Heart left ventricle (tissue), 13 donors: ENCODE measurements around the gene PTPRD.

Source experiments
- POLR2A ChIP-seq, 2 donors: fragments of 450-650 bp; IDR thresholded peaks; one replicate each; pipeline ENCODE4 v1.6.1; 2017; ENCODE audit warnings: antibody characterized with exemption in 2 of 2, mild to moderate bottlenecking in 2 of 2, moderate library complexity in 2 of 2
- TF ChIP-seq, protein P1 (sequence below), 12 donors: fragments of 200-600 bp; sonication (generic) in 4 of 12; IDR thresholded peaks; one replicate each; pipeline versions ENCODE4 v1.5.0 to v1.8.0; 2018 to 2022; ENCODE audit warnings: antibody characterized with exemption in 12 of 12, mild to moderate bottlenecking in 5 of 12
- donor health status: ischemic (EF 13 %, LVEDD 7.1; RV severe dilation, severe dysfunction).
- donor health status: DM: no; HTN: yes; CAD: no.
- donor health status: DM: no; HTN: no; CAD: no.
- donor health status: ischemic (EF 25% LVEDD 6.9; RV normal size, moderate dysfunction).
- donor health status: ischemic (EF 25% LVEDD 5.7; RV mildly dilated, moderate dysfunction).
- donor health status: ischemic (EF 35%, LVEDD 5.7; RV mildly dilated, moderate dysfunction).
- donor health status: nonischemic (EF 11% LVEDD 7.7; RV severe dilation, severe dysfunction).
- donor health status: DM: yes; HTN: yes; CAD: no.
- donor health status: PGD.
- donor health status: ischemic (EF 29% LVEDD 5.4; RV normal size, mild dysfunction).
- donor health status: nonischemic (EF 23%, LVEDD 6.1; RV moderate dilation, normal function).

DNA sequence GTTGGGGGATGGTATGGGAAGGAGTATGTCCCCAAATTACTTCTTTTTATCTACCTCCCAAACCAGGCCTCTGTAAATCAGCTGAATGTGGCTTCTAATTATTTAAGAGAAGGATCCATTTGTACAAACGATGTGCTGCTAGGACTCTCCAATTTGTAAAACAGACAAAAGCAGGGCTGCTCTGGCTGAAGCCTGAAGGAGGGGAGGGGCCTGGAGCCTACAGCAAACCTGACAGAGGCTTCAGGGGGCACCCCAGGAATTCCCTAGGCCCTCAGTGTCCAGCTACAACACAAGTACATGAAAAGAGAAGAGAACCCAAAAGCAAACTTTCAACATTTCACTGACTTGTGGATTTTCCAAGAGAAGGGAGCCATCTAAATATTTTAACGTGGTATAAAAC lies 1873.9 kb downstream of the PTPRD start:
- TF ChIP-seq, protein P1, sequence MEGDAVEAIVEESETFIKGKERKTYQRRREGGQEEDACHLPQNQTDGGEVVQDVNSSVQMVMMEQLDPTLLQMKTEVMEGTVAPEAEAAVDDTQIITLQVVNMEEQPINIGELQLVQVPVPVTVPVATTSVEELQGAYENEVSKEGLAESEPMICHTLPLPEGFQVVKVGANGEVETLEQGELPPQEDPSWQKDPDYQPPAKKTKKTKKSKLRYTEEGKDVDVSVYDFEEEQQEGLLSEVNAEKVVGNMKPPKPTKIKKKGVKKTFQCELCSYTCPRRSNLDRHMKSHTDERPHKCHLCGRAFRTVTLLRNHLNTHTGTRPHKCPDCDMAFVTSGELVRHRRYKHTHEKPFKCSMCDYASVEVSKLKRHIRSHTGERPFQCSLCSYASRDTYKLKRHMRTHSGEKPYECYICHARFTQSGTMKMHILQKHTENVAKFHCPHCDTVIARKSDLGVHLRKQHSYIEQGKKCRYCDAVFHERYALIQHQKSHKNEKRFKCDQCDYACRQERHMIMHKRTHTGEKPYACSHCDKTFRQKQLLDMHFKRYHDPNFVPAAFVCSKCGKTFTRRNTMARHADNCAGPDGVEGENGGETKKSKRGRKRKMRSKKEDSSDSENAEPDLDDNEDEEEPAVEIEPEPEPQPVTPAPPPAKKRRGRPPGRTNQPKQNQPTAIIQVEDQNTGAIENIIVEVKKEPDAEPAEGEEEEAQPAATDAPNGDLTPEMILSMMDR (IDR thresholded peaks at IDR 0.05): no peak
- no peak for TF ChIP-seq POLR2A (IDR thresholded peaks at IDR 0.05)
